Upper lobe of right lung (tissue), 1 donor: Measurements from ENCODE around the gene TYK2. TPM values are rescaled to one million over a fixed set of nuclear protein-coding genes. Genes with fewer than 3 reads are reported as not detected.

Experiments used
- ATAC-seq: fragments of 200-7000 bp; cut with Tn5 transposase; one replicate; pipeline ENCODE4 v1.9.1; 2020; ENCODE audit warnings: mild to moderate bottlenecking, moderate library complexity
- DNase-seq: peaks from one replicate; pipeline ENCODE4 v3.0.0-alpha.2; 2020
- H3K27ac ChIP-seq: fragments of 200-600 bp; one replicate; pipeline ENCODE4 v1.8.0; 2022
- H3K27me3 ChIP-seq: fragments of 200-600 bp; one replicate; pipeline ENCODE4 v1.8.0; 2022; ENCODE audit warnings: mild to moderate bottlenecking
- H3K36me3 ChIP-seq: fragments of 200-600 bp; one replicate; pipeline ENCODE4 v1.8.0; 2022
- H3K4me1 ChIP-seq: fragments of 200-600 bp; one replicate; pipeline ENCODE4 v1.8.0; 2022
- H3K4me3 ChIP-seq: fragments of 200-600 bp; one replicate; pipeline ENCODE4 v1.8.0; 2022; ENCODE audit warnings: mild to moderate bottlenecking
- H3K9me3 ChIP-seq: fragments of 200-600 bp; one replicate; pipeline ENCODE4 v1.8.0; 2022
- intact Hi-C: fragments of 100-400 bp; cut with DNase I; formaldehyde crosslinking; loops from one replicate; pipeline ENCODE4 v1.11.0; 2022
- total RNA-seq: library from RNA; stranded (reverse); fragmentation: NEBNext Ultra II Directional; extraction: Animal tissue kit (Norgen Biotek cat#: 25700); gene quantifications from one replicate; pipeline ENCODE4 v1.2.1, GENCODE V29; 2021
- TF ChIP-seq, protein P1 (sequence below): fragments of 200-600 bp; IDR thresholded peaks from one replicate; pipeline ENCODE4 v1.8.0; 2022; ENCODE audit warnings: antibody characterized with exemption
- donor health status: DM: no; HTN: yes; CAD: no; lungs with severe emphysema.

The TYK2 gene
- total RNA-seq, 1 donor from 2014 or later, result 140 TPM

DNA sequence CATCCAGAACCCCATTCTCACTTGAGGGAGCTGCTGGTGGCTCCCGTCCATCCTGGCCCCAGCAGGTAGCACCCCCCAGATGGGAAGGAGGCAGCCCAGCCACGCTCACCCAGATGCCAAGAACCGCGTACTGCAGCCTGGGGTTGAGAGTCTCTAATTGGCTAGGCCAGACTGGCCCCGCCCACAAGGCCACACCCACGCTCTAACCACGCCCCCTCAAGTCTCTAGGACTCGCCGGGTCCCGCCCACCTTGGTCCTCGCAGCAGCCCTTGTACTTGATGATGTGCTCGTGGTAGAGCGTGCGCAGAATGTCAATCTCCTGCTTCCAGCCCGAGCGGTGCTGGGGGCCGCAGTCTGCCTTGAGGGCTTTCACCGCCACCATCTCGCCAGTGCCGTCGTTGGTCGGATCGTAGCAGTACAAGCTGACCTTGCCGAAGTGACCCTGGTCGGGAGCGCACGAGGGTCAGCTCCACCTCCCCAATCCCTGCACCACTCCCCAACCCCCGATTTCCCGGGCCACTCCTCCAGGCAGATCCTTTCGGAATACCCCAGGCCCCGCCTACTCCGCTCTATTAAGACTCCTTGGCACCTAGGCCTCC lies 26.5 kb downstream of the TYK2 start:
- H3K36me3 ChIP-seq, result peaks cover 69% of the 10 kb centered on the region
- peak; percentile 47 for ATAC-seq
- H3K27me3 ChIP-seq, result no peaks in the 10 kb centered on the region
- H3K9me3 ChIP-seq, result no peaks in the 10 kb centered on the region
- DNase-seq, result no peak
- TF ChIP-seq, protein P1, sequence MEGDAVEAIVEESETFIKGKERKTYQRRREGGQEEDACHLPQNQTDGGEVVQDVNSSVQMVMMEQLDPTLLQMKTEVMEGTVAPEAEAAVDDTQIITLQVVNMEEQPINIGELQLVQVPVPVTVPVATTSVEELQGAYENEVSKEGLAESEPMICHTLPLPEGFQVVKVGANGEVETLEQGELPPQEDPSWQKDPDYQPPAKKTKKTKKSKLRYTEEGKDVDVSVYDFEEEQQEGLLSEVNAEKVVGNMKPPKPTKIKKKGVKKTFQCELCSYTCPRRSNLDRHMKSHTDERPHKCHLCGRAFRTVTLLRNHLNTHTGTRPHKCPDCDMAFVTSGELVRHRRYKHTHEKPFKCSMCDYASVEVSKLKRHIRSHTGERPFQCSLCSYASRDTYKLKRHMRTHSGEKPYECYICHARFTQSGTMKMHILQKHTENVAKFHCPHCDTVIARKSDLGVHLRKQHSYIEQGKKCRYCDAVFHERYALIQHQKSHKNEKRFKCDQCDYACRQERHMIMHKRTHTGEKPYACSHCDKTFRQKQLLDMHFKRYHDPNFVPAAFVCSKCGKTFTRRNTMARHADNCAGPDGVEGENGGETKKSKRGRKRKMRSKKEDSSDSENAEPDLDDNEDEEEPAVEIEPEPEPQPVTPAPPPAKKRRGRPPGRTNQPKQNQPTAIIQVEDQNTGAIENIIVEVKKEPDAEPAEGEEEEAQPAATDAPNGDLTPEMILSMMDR, result no peak
- H3K4me3 ChIP-seq, result no peak overlapping the region
- intact Hi-C loops, result no loop called here
- no peaks in the 10 kb centered on the region for H3K4me1 ChIP-seq
- no peak overlapping the region for H3K27ac ChIP-seq

DNA sequence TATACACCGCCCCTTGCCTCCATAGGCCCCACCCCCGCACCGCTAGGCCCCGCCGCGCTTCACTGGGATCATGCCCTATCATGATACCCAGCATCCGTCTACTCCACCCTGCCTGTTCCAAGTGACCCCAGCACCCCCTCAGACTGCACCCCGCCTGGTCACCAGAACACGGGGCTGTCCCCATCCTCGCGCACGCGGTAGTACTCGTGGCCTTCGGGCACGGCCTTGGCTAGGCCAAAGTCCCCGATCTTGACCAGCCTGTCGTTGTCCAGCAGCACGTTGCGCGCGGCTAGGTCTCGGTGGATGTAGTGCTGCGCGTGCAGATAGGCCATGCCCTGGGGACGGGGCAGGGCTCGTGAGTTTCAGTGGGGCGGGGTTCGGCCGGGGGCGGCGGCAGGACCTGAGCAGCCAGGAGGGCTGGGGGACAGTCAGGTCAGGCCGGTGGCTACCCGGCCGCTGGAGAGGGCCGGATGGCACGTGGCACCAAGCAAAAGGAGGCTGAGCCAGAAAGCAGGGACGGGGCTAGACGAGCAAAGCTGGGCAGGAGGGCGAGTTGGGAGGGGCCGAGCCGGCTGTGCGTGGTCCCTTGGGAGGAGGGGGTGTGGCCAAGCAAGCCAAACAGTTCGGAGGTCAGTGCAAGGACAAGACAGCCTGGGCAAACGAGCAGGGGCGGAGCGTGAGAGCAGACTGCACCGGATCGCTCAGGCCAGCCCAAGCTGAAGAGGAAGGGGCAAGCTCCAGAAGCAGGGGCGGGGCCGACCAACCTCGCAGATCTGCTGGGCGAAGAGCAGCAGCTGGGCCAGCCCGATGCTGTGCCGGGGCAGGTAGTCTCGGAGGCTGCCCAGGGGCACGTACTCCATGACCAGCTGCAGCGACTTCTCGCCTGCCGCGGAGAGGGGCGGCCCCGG lies 27.4 kb downstream of the TYK2 start:
- Histone ChIP-seq H3K27ac (peak overlapping the region; percentile 11), H3K4me1 (no peaks in the 10 kb centered on the region), H3K4me3 (no peak overlapping the region), H3K27me3 (no peaks in the 10 kb centered on the region), H3K36me3 (peaks cover 61% of the 10 kb centered on the region), H3K9me3 (no peaks in the 10 kb centered on the region)
- TF ChIP-seq, protein P1, result no peak
- peak; percentile 46 for ATAC-seq
- DNase-seq, result no peak
- intact Hi-C loops, result no loop called here

DNA sequence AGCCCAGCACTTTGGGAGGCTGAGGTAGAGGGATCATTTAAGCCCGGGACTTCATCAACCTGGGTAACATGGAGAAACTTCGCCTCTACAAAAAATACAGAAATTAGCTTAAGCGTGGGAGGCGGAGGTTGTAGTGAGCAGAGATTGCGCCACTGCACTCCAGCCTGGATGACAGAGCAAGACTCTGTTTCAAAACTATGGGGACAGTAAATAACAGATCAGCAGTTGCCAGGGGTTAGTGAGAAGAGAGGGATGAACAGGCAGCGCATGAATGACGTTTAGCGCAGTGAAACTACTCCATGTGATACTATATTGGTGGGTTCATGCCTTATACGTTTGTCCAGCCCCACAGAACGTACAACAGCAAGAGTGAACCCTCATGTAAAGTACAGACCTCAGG lies 33.9 kb downstream of the TYK2 start:
- H3K27ac ChIP-seq, result peak overlapping the region; percentile 78
- intact Hi-C loops, result no loop called here
- H3K4me1 ChIP-seq, result no peaks in the 10 kb centered on the region
- DNase-seq (peak; percentile 83), ATAC-seq (peak; percentile 95)
- H3K4me3 ChIP-seq, result no peak overlapping the region
- TF ChIP-seq, protein P1, result no peak
- peaks cover 12% of the 10 kb centered on the region for H3K36me3 ChIP-seq
- H3K27me3 ChIP-seq, result no peaks in the 10 kb centered on the region
- no peaks in the 10 kb centered on the region for H3K9me3 ChIP-seq

DNA sequence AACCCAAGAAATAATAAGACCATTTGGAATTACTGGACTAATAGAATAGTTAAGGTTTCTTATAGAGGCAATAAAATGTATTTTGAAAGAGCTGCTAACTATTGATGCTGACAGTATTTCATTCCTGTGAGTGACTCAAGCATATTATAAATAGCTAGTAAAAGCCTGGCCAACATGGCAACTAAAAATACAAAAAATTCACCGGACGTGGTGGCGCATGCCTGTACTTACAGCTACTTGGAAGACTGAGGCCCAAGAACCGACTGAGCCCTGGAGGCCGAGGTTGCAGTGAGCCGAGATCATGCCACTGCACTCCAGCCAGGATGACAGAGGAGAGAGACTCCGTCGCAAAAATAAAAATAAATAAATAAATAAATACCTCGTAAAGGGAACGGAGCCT lies 35.6 kb downstream of the TYK2 start:
- ATAC-seq (no peak), DNase-seq (no peak)
- intact Hi-C loops, result no loop called here
- no peak overlapping the region for H3K27ac ChIP-seq
- H3K9me3 ChIP-seq, result no peaks in the 10 kb centered on the region
- no peak overlapping the region for H3K4me3 ChIP-seq
- no peaks in the 10 kb centered on the region for H3K27me3 ChIP-seq
- TF ChIP-seq, protein P1, result no peak
- H3K36me3 ChIP-seq, result no peaks in the 10 kb centered on the region
- H3K4me1 ChIP-seq, result no peaks in the 10 kb centered on the region

DNA sequence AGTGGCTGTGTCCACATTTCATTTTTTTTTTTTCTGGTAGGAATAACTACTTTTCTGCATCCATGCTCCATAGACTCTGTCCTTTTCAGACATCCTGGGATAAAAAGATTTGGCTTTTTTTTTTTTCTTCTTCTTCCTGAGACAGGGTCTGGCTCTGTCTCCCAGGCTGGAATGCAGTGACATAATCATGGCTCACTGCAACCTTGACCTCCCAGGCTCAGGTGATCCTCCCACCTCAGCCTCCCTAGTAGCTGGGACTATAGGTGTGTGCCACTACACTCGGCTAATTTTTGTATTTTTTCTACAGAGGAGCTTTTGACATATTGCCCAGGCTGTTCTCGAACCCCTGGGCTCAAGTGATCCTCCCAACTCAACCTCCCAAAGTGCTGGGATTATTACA lies 36.9 kb downstream of the TYK2 start:
- Histone ChIP-seq H3K9me3 (no peaks in the 10 kb centered on the region), H3K27ac (no peak overlapping the region), H3K4me3 (no peak overlapping the region), H3K36me3 (no peaks in the 10 kb centered on the region), H3K27me3 (no peaks in the 10 kb centered on the region), H3K4me1 (no peaks in the 10 kb centered on the region)
- TF ChIP-seq, protein P1, result no peak
- no peak for ATAC-seq
- no peak for DNase-seq
- intact Hi-C loops, result no loop called here
